Measurements from ENCODE around the gene DICER1.

DICER1 gene

GRCh38 chr14:95056476-95056875, 100.9 kb downstream of the DICER1 start:
- no peak for DNase-seq (ENCODE audit: low spot score)

GRCh38 chr14:95055318-95055717, 102.0 kb downstream of the DICER1 start:
- no peak for DNase-seq (ENCODE audit: low spot score)

- DNase-seq (ENCODE audit: low spot score), result no peak
These were observed 102.7 kb downstream of the DICER1 start for GRCh38 chr14:95054346-95055280.

GRCh38 chr14:95052016-95052585, 105.2 kb downstream of the DICER1 start:
- no peak for DNase-seq (ENCODE audit: low spot score)

- DNase-seq (ENCODE audit: low spot score), result no peak
These were observed 107.4 kb downstream of the DICER1 start for GRCh38 chr14:95049952-95050351.

- no peak for DNase-seq (ENCODE audit: low spot score)
These were observed 108.5 kb downstream of the DICER1 start for GRCh38 chr14:95048771-95049312.

- DNase-seq (ENCODE audit: low spot score), result no peak
These were observed 109.6 kb downstream of the DICER1 start for GRCh38 chr14:95047754-95048153.

- no peak for DNase-seq (ENCODE audit: low spot score)
These were observed 110.3 kb downstream of the DICER1 start for GRCh38 chr14:95046711-95047681.

GRCh38 chr14:95045836-95046430, 111.4 kb downstream of the DICER1 start:
- no peak for DNase-seq (ENCODE audit: low spot score)

GRCh38 chr14:95045106-95045701, 112.1 kb downstream of the DICER1 start:
- no peak for DNase-seq (ENCODE audit: low spot score)

- DNase-seq (ENCODE audit: low spot score), result no peak
These were observed 112.7 kb downstream of the DICER1 start for GRCh38 chr14:95044463-95045105.

GRCh38 chr14:95043732-95044462, 113.4 kb downstream of the DICER1 start:
- DNase-seq (ENCODE audit: low spot score), result no peak

- DNase-seq (ENCODE audit: low spot score), result no peak
These were observed 114.0 kb downstream of the DICER1 start for GRCh38 chr14:95043314-95043713.

- no peak for DNase-seq (ENCODE audit: low spot score)
These were observed 115.8 kb downstream of the DICER1 start for GRCh38 chr14:95041477-95042020.

- no peak for DNase-seq (ENCODE audit: low spot score)
These were observed 116.4 kb downstream of the DICER1 start for GRCh38 chr14:95040708-95041476.

GRCh38 chr14:95039993-95040348, 117.4 kb downstream of the DICER1 start:
- no peak for DNase-seq (ENCODE audit: low spot score)

GRCh38 chr14:95039259-95039992, 117.9 kb downstream of the DICER1 start:
- no peak for DNase-seq (ENCODE audit: low spot score)

- no peak for DNase-seq (ENCODE audit: low spot score)
These were observed 118.6 kb downstream of the DICER1 start for GRCh38 chr14:95038521-95039250.
